Fibroblast of lung (primary cell): ENCODE results near the gene LRRC52.
"Not testable (repeated sequence)": the region's sequence is repeated elsewhere in the genome, so short reads cannot be mapped to it uniquely, and the experiment has no call there.

Experiments
- CTCF ChIP-seq, 2 donors: IDR thresholded peaks in 1 of 2; conservative IDR thresholded peaks in 1 of 2; 1 replicate in 1 of 2; 2 replicates in 1 of 2; pipeline ENCODE4 v1.5.1; 2011 to 2012; ENCODE audit warnings: low read length in 2 of 2, control low read depth in 1 of 2, inconsistent platforms in 1 of 2, low read depth in 1 of 2, mild to moderate bottlenecking in 1 of 2
- EZH2 ChIP-seq: IDR thresholded peaks from 2 replicates; pipeline ENCODE4 v1.5.1; 2012; ENCODE audit warnings: low read length, control low read depth, mild to moderate bottlenecking; ENCODE audit errors: missing control alignments

GRCh38 chr1:165606676-165607075 is 62.9 kb downstream of the LRRC52 start:
- TF ChIP-seq CTCF (conservative IDR thresholded peaks at IDR 0.05 in 1 of 2, IDR thresholded peaks at IDR 0.05 in 1 of 2; ENCODE audit: low read depth in 1 of 2, low read length in 2 of 2); EZH2: not testable (repeated sequence)
